IPS-18c (cell line): ENCODE measurements around the gene ZFYVE19.

ENCODE experiments used
- H3K4me3 ChIP-seq: 2 replicates; pipeline ENCODE4 v1.7.0; 2013; ENCODE audit warnings: low read depth, mild to moderate bottlenecking, low read length, moderate library complexity; ENCODE audit not compliant: insufficient read depth
- H3K9me3 ChIP-seq: one replicate; pipeline ENCODE4 v1.6.1; 2013; ENCODE audit warnings: mild to moderate bottlenecking, low read length, moderate library complexity; ENCODE audit not compliant: control insufficient read depth, insufficient read depth

ZFYVE19 gene

DNA sequence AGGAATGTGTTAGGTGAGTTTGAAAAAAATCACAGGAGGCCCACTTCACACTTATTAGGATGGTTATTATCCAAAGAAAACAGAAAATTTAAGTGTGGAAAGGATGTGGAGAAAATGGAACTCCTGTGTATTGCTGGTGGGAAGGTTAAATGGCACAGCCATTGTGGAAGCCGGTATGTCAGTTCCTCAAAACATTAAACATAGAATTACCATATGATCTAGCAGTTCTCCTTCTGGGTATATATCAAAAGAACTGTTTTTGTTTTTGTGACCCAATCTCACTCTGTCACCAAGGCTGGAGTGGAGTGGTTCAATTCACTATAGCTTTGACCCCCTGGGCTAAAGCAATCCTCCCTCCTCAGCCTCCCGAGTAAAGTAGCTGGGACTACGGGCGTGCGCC is 10.4 kb upstream of the ZFYVE19 start:
- Histone ChIP-seq H3K9me3 (no peaks in the 10 kb centered on the region), H3K4me3 (no peak overlapping the region)

DNA sequence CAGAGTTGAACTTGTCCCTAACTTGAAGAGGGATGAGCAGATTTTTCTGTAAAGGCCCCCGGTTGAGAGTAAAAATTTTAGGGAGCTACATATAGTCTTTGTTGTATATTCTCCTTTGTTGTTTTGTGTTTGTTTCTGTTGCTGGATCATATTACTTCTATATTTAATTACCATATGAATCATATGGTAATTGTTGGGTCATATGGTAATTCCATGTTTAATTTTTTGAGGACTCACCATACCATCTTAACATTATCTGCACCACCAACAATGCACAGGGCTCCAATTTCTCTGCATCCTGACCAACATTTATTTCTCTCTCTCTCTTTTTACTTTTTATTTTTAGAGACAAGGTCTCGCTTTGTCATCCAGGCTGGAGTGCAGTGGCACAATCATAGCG is 7.4 kb upstream of the ZFYVE19 start:
- H3K4me3 ChIP-seq: no peak overlapping the region
- no peaks in the 10 kb centered on the region for H3K9me3 ChIP-seq

DNA sequence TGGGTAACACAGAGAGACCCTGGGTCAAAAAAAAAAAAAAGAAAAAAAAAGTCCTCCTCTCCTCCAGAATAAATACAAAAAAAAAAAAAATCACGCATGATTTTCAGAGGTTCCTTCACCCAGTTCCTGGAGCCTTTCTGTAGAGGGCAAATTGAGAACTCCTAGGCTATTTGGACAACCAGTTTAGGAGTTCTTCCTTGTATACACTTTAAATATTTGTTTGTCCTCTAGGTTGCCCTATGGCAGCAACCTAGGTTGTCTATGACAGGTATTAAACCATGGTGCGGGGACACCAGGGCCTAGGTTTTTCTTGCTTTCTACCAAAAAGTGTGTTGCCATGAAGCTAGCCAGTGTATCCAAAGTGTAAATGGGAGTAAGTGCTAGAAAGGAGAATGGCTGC is 3.8 kb upstream of the ZFYVE19 start:
- H3K9me3 ChIP-seq: no peaks in the 10 kb centered on the region

DNA sequence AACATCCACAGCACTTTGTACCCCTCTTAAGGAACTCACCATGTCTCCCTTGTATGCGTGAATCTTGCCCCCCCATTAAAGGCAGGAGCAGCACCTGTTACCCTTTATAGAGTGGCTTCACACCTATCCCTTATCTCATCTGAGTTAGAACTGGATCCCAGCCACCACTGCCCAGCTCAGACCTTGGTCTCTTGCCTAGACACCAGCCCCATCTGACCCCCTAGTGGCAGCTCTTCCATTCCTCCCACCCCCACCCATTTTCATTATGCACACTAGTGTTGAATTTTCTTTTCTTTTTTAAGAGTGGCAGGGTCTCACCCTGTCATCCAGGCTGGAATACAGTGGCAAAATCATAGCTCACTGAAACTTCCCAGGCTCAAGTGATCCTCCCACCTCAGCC is 3.2 kb upstream of the ZFYVE19 start:
- H3K4me3 ChIP-seq: no peak overlapping the region
- H3K9me3 ChIP-seq: no peaks in the 10 kb centered on the region

More for the DNA sequence above, 3.8 kb upstream of the ZFYVE19 start:
- no peak overlapping the region for H3K4me3 ChIP-seq

DNA sequence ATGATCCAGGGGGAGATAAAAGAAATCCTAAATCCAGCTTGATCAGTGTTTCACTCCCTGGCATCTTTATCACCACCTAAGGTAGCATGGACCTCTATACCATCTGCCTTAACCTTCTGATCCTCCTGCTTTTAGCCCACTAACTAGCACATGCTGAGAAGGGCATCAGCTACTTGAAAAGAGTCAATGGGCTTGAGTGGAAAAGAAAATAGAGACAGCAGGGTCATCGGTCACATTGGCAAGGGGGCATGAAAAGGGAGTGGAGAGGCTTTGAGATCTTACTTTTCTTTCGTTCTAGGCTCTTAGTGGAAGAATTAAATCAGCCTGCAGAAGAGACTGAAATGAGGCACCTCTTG is 239 bp upstream of the ZFYVE19 start:
- Histone ChIP-seq H3K4me3 (peak overlapping the region; percentile 86), H3K9me3 (no peaks in the 10 kb centered on the region)

DNA sequence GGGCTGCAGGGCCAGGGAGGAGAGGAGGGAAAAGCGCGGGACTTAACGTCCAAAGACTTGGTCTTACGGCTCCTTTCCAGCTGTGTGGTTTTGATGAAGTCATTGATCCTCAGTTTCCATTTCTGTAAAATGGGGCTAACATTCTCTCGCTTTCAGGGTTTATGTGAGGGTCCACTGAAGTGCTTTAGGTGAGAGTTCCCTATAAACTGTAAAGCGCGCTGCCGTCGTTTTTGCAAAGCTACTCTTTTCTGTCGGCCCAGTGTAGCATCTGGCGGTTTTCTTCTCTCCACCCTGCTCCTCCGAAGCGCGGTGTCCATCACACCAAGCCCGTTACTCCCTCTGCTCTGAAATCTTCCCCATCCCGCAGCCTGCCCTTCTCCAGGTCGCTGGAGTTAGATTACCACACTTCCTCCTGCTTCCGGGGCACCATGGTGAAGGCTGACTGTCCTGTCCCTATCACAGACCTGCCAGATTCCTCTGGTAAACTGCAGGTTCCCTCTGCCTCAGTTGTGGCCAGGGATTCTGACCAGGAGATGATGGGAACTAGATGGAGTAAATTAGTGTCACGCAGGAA is 1.1 kb downstream of the ZFYVE19 start:
- Histone ChIP-seq H3K4me3 (peak overlapping the region; percentile 86), H3K9me3 (no peaks in the 10 kb centered on the region)

DNA sequence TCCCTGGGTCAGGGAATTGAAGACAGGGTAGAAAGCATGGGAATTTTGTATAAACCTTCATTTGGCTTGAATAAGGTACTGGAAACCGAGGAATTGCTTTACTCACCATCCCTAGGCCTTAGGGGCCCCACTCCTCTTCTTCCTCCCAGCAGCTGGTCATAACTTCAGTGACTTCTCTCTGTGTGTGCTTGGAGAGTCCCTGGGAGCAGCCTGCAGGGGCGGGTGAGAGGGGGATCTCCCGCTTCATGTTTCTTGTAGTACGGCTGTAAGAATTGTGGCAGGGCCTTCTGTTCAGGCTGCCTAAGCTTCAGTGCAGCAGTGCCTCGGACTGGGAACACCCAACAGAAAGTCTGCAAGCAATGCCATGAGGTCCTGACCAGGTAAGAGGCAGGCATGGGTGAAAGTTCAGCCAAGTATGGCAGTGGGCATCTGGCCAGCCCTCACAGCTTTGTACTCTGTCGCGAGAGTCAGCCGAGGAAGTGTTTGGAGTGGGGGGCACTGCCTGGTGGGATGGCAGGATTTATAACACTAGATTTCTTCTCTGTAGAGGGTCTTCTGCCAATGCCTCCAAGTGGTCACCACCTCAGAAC is 2.1 kb downstream of the ZFYVE19 start:
- Histone ChIP-seq H3K4me3 (no peak overlapping the region), H3K9me3 (no peaks in the 10 kb centered on the region)

DNA sequence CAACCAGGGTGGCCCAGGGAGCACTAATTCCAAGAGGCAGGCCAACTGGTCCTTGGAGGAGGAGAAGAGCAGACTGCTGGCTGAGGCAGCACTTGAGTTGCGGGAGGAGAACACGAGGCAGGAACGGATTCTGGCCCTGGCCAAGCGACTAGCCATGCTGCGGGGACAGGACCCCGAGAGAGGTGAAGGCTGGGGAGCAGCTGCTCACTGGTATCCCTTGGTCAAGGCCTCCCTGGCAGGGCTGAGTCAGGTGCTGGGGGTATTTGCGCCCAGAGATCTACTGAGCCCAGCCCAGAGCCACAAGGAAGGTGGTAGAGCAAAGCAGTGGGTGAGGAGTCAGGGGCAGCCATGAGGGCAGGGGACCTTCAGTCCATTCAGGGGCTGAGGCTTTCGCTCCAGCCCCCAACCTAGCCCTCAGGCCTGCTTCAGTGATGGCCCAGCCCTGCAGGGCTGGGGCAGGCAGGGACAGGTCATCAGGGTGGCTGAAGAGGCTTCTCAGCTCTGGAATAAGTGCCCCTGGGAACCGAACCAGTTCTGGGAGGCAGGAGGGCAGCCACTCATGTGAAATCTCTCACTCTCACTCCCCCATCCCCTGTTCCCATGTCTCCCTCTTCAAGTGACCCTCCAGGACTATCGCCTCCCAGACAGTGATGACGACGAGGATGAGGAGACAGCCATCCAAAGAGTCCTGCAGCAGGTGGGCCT is 6.0 kb downstream of the ZFYVE19 start:
- H3K9me3 ChIP-seq: no peaks in the 10 kb centered on the region
- no peak overlapping the region for H3K4me3 ChIP-seq

DNA sequence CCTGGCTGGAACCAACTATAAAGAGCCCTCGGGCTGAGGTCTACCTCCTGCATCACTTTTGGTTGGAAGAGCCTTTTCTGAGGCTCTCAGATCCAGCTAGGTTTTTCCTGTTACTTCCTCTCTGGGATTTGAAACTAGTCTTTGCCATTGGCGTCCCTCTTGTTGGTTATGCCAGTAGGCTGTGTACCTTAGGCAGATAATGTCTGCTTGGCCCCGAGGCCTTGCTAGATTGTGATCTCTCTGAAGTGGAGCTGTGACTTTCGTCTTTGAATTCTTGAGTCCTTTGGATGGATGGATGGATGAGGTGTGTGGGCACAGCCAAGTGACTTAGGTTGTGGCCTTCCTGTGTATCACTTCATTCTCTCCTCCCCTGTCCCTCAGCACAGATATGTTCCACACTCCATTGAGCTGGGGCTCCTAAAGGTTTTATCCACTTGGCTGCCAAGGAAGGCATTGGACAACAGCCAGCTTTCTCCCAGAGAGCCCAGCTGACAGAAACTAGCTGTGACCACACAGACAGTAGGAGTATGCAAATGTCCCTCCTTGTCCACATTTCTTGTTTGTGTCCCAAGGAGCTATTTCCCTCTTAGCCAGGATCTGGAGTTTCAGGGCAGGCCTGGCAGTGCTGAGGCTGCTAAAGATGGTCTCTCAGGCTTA is 8.3 kb downstream of the ZFYVE19 start:
- no peaks in the 10 kb centered on the region for H3K9me3 ChIP-seq
- H3K4me3 ChIP-seq: no peak overlapping the region

DNA sequence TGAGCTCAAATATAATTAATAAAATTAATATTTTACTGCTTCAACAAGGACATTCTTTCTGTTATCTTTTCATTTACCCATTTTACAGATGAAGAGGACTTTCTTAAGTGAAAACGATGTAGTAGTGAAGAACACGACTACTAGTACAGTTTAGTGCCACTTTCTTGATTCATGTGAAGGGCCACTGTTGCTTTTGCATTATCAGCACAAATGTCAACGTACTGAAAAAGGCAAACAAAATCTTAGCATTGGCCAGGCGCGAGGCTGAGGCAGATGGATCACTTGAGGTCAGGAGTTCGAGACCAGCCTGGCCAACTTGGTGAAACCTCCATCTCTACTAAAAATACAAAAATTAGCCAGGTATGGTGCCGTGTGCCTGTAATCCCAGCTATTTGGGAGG is 12.2 kb downstream of the ZFYVE19 start:
- Histone ChIP-seq H3K9me3 (no peaks in the 10 kb centered on the region), H3K4me3 (no peak overlapping the region)

DNA sequence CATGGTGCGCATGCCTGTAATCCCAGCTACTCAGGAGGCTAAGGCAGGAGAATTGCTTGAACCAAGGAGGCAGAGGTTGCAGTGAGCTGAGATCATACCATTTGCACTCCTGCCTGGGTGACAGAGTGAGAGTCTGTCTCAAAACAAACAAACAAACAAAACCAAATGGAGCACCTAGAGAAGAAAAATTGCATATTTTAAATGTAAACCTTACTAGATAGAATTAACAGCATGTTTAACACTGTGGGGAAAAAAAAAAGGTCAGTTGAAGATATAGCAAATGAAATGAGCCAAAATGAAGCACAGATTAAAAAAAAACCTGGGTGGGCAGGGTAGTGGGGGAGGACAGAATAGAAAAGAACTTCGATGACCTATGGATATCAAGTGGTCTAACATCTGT is 14.3 kb downstream of the ZFYVE19 start:
- H3K9me3 ChIP-seq: no peaks in the 10 kb centered on the region
- H3K4me3 ChIP-seq: no peak overlapping the region

DNA sequence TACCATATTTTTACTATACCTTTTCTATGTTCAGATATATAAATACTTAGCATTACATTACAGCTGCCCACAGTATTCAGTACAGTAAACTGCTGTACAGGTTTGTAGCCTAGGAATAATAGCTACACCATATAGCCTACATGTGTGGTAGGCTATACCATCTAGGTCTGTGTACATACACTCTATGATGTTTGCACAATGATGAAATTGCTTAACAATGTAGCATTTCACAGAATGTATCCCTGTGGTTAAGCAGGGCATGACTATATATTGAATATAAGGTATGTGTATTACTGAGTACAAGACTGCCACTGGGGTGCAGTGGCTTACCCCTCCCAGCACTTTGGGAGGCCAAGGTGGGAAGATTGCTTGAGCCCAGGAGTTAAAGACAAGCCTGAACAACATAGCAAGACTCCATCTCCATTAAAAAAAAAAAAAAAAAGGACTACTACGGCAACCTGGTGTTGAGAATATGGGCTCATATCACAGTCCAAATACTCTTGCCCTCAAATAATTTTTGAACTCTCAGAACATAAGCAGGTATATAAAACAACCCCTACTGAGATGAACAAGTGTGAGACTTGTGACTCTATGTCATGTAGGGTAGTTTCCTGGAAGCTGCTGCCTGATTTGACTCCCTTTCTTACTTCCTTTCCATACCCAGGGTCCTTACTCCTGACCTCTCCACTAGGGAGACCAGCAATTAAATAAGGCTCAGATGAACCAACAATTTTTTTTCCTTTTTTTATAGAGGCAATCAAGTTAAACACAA is 16.9 kb downstream of the ZFYVE19 start:
- Histone ChIP-seq H3K9me3 (no peaks in the 10 kb centered on the region), H3K4me3 (no peak overlapping the region)

DNA sequence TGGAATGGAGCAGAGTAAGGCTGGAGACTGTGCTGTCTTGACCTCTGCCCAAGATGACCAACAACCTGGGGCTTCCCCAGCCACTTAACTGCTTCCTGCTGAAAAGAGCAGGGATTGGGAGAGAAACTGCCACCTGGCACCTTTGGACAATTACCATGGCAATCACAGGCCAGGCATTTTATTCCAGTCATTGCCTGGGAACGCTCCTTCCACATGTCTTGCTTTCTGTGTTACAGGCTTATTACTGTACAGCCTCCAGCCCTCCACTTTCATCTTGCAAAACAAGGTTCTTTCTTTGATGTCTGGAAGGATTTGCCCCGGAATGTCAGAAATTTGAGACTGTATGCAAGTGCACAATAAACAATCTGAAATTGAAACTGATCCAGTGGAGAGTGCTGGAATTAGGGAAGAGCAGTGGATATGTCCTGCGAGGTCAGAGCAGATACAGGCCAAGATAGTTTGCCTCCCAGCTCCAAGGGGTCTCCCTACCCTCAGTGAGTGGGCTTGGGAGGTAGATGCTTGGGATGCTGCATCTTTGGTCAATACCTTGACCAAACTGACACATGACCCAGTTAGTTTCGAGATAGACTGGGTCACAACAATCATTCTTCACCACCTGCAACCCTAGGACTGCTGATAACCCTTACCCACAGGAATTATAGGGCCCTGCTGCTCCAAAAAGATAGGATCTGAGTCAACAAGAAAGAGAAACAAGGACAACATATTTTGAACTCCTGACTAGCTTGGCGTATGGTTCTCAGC is 19.0 kb downstream of the ZFYVE19 start:
- Histone ChIP-seq H3K9me3 (no peaks in the 10 kb centered on the region), H3K4me3 (no peak overlapping the region)

DNA sequence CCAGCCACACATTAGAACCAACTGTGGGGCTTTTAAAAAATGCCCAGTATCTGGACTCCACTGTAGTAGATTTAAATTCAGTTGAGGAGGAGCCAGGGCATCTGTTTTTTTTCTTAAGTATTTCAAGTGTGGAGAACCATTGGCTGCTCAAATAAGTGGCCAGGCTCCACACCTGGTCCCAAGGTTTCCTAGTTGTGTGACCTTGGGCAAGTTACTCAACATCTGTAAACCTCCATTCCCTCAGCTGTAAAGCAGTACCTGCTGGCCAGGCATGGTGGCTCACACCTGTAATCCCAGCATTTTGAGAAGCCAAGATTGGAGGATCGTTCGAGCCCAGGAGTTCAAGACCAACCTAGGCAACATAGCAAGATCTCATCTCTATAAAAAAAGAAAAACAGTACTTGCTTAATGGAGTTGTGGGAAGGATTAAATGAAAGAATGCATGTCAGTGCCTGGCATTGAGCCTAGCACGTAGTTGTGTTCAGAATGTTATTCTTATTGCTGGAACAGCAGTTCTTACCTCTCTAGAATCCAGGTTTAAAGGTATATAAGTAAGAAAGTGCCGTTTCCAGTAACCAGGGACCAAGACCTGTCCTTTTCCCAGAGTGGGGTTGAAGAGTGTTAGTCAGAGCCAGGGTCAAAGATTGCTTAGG is 19.7 kb downstream of the ZFYVE19 start:
- Histone ChIP-seq H3K4me3 (no peak overlapping the region), H3K9me3 (no peaks in the 10 kb centered on the region)

DNA sequence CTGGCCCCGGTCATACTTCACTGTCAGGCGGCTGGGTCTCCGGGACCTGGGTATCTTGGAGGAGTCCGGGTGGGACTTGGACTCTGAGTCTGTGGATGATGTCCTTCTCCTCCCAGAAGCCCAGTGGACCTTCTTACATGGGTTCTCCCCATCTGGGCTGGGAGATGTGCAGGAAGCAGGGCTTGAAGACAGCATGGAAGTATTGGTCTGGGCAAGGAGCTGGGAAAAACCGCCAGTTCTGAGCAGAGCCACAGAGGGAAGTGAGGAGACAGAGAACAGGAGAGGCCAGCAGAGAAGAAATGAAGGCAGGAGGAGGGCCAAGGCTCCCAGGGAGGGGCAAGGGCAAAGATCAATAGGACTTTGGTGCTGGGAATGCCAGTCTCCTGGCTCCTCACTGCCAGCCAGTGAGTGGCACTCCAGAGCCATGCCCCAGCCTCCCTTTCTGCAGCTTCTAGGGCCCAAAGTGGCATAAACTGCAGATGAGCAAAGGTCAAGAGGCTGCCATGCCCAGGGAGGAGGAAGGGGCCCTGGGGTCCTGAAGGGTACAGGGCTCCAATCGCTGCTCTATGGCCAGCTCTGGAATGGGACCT is 21.7 kb downstream of the ZFYVE19 start, which contains the start of gene PPP1R14D:
Gene PPP1R14D, minus strand, starts transcription at position 262 of the 590 bp plus-strand sequence. Its CDS starts 67 bp downstream, at position 195.
- Histone ChIP-seq H3K9me3 (no peaks in the 10 kb centered on the region), H3K4me3 (no peak within 1 kb of the TSS)

DNA sequence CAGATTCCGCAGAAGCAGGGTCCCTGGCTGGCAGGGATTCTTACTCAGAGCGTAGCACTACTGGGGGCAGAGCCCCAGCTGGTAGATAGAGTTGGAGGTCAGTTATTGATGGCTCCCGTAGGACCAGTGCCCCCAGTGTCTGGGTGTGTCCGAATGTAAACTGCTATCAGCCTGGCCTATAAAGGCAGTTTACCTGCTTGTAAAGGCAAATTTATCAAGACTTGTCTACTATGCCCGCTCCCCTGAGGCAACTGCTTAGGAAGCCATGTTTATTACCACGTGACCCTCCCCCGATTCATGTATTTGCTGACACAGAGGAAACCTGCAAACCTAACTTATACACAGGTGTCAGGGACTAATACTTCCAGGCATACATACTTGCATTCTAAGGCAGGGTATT is 22.2 kb downstream of the ZFYVE19 start:
- H3K9me3 ChIP-seq: no peaks in the 10 kb centered on the region

More for the DNA sequence above, 22.2 kb downstream of the ZFYVE19 start:
- H3K4me3 ChIP-seq: no peak overlapping the region
